Left lung (tissue), 14 donors: Measurements from ENCODE around the gene TSSK6. TPM values are rescaled to one million over a fixed set of nuclear protein-coding genes. Genes with fewer than 3 reads are reported as not detected.
A peak's percentile ranks its signal among the peaks of the same experiment; 100 is the strongest.

Experiments
- ATAC-seq: fragments of 200-7000 bp; cut with Tn5 transposase; one replicate; pipeline ENCODE4 v1.9.1; 2020; ENCODE audit warnings: moderate library complexity
- DNase-seq, 4 donors: peaks; one replicate each; pipeline ENCODE4 v3.0.0-alpha.2; 2013 to 2020
- H3K27ac ChIP-seq, 2 donors: fragments of 200-600 bp; sonication (generic) in 1 of 2; one replicate each; pipeline versions ENCODE4 v1.5.0 to v1.8.0; 2020 to 2021
- H3K27me3 ChIP-seq, 2 donors: fragments of 200-600 bp; sonication (generic) in 1 of 2; one replicate each; pipeline versions ENCODE4 v1.5.0 to v1.8.0; 2020 to 2021
- H3K36me3 ChIP-seq, 2 donors: fragments of 200-600 bp; sonication (generic) in 1 of 2; one replicate each; pipeline versions ENCODE4 v1.5.0 to v1.8.0; 2020 to 2021
- H3K4me1 ChIP-seq, 2 donors: fragments of 200-600 bp; one replicate each; pipeline ENCODE4 v1.8.0; 2021
- H3K4me3 ChIP-seq, 2 donors: fragments of 200-600 bp; sonication (generic) in 1 of 2; one replicate each; pipeline versions ENCODE4 v1.5.0 to v1.8.0; 2020 to 2021; ENCODE audit warnings: mild to moderate bottlenecking in 1 of 2
- H3K9me3 ChIP-seq, 2 donors: fragments of 200-600 bp; sonication (generic) in 1 of 2; one replicate each; pipeline versions ENCODE4 v1.5.0 to v1.8.0; 2020 to 2021
- CTCF ChIP-seq, 2 donors: fragments of 200-600 bp; sonication (generic) in 1 of 2; IDR thresholded peaks; one replicate each; pipeline versions ENCODE4 v1.5.0 to v1.8.0; 2021; ENCODE audit warnings: antibody characterized with exemption in 2 of 2
- intact Hi-C, 2 donors: fragments of 100-400 bp; cut with DNase I; formaldehyde crosslinking; loops; one replicate each; pipeline versions ENCODE4 v1.11.2 to v1.14.2; 2022
- long read RNA-seq, 12 donors: library from polyadenylated mRNA in 2 of 12; unstranded in 2 of 12; transcript quantifications; one replicate each; pipeline ENCODE4 v2.0.0 and lab custom pipeline, GENCODE V29; 2019 to 2026
- polyA plus RNA-seq, 6 donors: library from polyadenylated mRNA; unstranded; fragments of 120-200 nt; gene quantifications; one replicate each; pipeline ENCODE4 v1.2.1, GENCODE V29; 2013; ENCODE audit not compliant: insufficient read length in 6 of 6
- total RNA-seq, 2 donors: library from RNA; stranded (reverse); fragmentation: NEBNext Ultra II Directional; extraction: Animal tissue kit (Norgen Biotek cat#: 25700); gene quantifications; one replicate each; pipeline ENCODE4 v1.2.1, GENCODE V29; 2021
- donor health status: DM: no; HTN: yes; CAD: no.
- donor health status: DM: no; HTN: no; CAD: no.

Gene TSSK6
- 1 to 10 TPM; 1.3 to 1.4 TPM for total RNA-seq
- polyA plus RNA-seq, result 1 to 10 TPM in 4 of 6 donors, under 1 TPM in 2; 0.67 to 1.4 (median 1.2) TPM
- long read RNA-seq, donor 1, result 0 reads
- long read RNA-seq, donor 2, partial matches to known transcripts, result 0 of 2 reads
- long read RNA-seq, donor 2, other reads (novel, unspliced or antisense), result 0 of 2 reads
- long read RNA-seq, donor 3, result 0 reads
- long read RNA-seq, donor 4, result 0 reads
- long read RNA-seq, donor 5, result 0 reads
- long read RNA-seq, donor 6, partial matches to known transcripts, result 0 of 1 reads
- long read RNA-seq, donor 6, other reads (novel, unspliced or antisense), result 0 of 1 reads
- long read RNA-seq, donor 7, partial matches to known transcripts, result 0 of 1 reads
- long read RNA-seq, donor 7, other reads (novel, unspliced or antisense), result 0 of 1 reads
- long read RNA-seq, donor 8, result 0 reads
- long read RNA-seq, donor 9, result 0 reads
- long read RNA-seq, donor 10, result 0 reads
- long read RNA-seq, donor 11, result 0 reads
- long read RNA-seq, donor 12, result 0 reads

- peak within 1 kb of the TSS; percentile 82 to 88 for H3K27ac ChIP-seq
- DNase-seq (peak in 1 of 4 donors; percentile 81), ATAC-seq (no peak)
- H3K36me3 ChIP-seq, result peaks cover 0 to 13% of the 10 kb centered on the region in 2 donors
- peaks cover 0 to 8% of the 10 kb centered on the region in 2 donors for H3K9me3 ChIP-seq
- no peak for TF ChIP-seq CTCF (IDR thresholded peaks at IDR 0.05)
- intact Hi-C loops, result no loop called here
- H3K4me3 ChIP-seq, result peak within 1 kb of the TSS; percentile 93 to 96
- H3K4me1 ChIP-seq, result peaks cover 8 to 34% of the 10 kb centered on the region in 2 donors
- no peaks in the 10 kb centered on the region for H3K27me3 ChIP-seq
Measured at GRCh38 chr19:19514881-19515641, at the start of gene TSSK6. Gene TSSK6, minus strand, starts transcription at chr19:19515548. Its CDS starts 121 bp downstream, at chr19:19515427.

DNA sequence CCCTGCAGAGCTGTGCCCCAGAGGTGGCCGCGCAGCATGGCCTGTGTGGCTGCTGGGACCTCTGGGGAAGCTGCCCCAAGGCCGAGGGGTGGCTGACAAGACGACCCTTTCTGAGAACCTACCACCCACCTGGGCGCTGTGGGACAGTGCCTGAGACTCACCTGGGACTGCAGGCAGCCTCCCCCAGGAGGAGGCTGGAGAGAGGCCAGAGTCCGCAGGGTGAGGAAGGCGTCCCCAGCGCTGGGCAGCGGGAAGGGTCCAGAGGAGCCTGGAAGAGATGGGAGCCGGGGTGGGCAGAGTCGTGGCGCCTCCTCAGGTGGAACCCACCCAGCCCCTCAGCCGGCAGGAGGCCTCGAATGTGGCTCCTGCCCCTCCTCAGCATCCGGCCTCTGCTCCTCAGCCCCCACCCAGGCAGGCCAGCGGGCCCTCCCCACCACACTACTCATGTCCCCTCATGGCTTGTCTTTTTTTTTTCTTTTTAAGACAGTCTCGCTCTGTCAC, 48.0 kb upstream of the TSSK6 start:
- intact Hi-C loops, result no loop called here
- Histone ChIP-seq H3K27me3 (no peaks in the 10 kb centered on the region), H3K4me1 (no peaks in the 10 kb centered on the region), H3K9me3 (no peaks in the 10 kb centered on the region), H3K27ac (no peak overlapping the region), H3K4me3 (no peak overlapping the region), H3K36me3 (no peaks in the 10 kb centered on the region)
- ATAC-seq, result no peak
- DNase-seq, result no peak
- no peak for TF ChIP-seq CTCF (IDR thresholded peaks at IDR 0.05)

DNA sequence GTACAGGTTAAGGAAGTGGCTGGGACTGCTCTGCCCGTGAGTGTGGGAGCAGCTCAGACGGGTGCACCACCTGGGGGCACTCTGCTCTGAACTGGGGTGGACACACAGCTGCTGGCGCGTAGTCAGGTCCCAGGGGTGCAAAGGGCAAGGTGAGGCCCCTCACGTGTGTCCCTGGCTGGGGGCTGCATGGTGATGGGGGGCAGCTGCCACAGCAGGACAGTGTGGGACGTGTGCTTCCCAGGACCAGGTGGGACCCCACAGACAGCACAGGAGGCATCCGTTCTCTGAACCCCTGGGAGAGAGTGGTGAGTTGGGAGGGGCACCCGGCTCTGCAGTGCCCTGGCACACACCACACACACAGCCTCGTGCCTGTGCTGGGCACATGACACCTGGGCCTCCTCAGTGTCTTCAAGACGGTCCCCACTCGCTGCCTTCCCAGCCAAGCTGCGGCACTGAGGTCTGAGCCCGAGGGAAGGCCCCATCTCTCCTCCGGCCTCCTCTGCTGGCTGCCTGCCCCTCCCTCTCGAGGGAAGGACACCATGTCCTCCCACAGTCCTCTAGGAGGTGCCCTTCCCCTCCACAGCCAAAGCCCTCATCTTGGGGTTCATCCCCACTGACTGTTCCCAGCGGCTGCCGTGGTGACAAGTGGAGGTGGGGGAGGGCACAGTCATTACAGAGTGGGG, 47.5 kb upstream of the TSSK6 start:
- intact Hi-C loops, result no loop called here
- TF ChIP-seq CTCF (IDR thresholded peaks at IDR 0.05), result no peak
- ATAC-seq (peak; percentile 13), DNase-seq (no peak)
- no peak overlapping the region for H3K27ac ChIP-seq
- no peaks in the 10 kb centered on the region for H3K9me3 ChIP-seq
- H3K4me3 ChIP-seq, result no peak overlapping the region
- no peaks in the 10 kb centered on the region for H3K27me3 ChIP-seq
- H3K36me3 ChIP-seq, result no peaks in the 10 kb centered on the region
- H3K4me1 ChIP-seq, result no peaks in the 10 kb centered on the region

GRCh38 chr19:19561946-19562664, 46.8 kb upstream of the TSSK6 start:
- Histone ChIP-seq H3K9me3 (no peaks in the 10 kb centered on the region), H3K27me3 (no peaks in the 10 kb centered on the region), H3K36me3 (no peaks in the 10 kb centered on the region), H3K4me3 (no peak overlapping the region), H3K4me1 (no peaks in the 10 kb centered on the region), H3K27ac (no peak overlapping the region)
- ATAC-seq, result no peak
- DNase-seq, result no peak
- no peak for TF ChIP-seq CTCF (IDR thresholded peaks at IDR 0.05)
- intact Hi-C loops, result no loop called here
